GM18873 (cell line): Measurements from ENCODE around the gene CLPSL2.
"Not testable (repeated sequence)": the region's sequence is repeated elsewhere in the genome, so short reads cannot be mapped to it uniquely, and the experiment has no call there.

Source experiments
- ATAC-seq: cut with Tn5 transposase; IDR thresholded peaks from one replicate; pipeline ENCODE4 v1.9.1; 2021; ENCODE audit warnings: mild to moderate bottlenecking, moderate library complexity, moderate number of reproducible peaks; ENCODE audit not compliant: unreplicated experiment, low FRiP score

Gene CLPSL2

GRCh38 chr6:35776364-35777215, at the start of gene CLPSL2:
Gene CLPSL2, plus strand, starts transcription at chr6:35776598. Its CDS starts 21 bp downstream, at chr6:35776619.
- ATAC-seq: no peak

- ATAC-seq: peak; percentile 2
Measured at GRCh38 chr6:35727231-35727934, 49.0 kb upstream of the CLPSL2 start.

GRCh38 chr6:35727935-35728682, 48.3 kb upstream of the CLPSL2 start:
- ATAC-seq: peak; percentile 30

- ATAC-seq: no peak
Measured at GRCh38 chr6:35728683-35729678, 47.4 kb upstream of the CLPSL2 start.

- ATAC-seq: no peak
Measured at GRCh38 chr6:35729722-35730121, 46.7 kb upstream of the CLPSL2 start.

- no peak for ATAC-seq
Measured at GRCh38 chr6:35730745-35731413, 45.5 kb upstream of the CLPSL2 start.

GRCh38 chr6:35731414-35731735, 45.0 kb upstream of the CLPSL2 start:
- peak; percentile 39 for ATAC-seq

GRCh38 chr6:35731736-35732532, 44.5 kb upstream of the CLPSL2 start:
- peak; percentile 35 for ATAC-seq

- ATAC-seq: no peak
Measured at GRCh38 chr6:35733633-35734032, 42.8 kb upstream of the CLPSL2 start.

GRCh38 chr6:35734319-35734718, 42.1 kb upstream of the CLPSL2 start:
- ATAC-seq: not testable (repeated sequence)

- ATAC-seq: no peak
Measured at GRCh38 chr6:35735452-35735851, 40.9 kb upstream of the CLPSL2 start.

- no peak for ATAC-seq
Measured at GRCh38 chr6:35736253-35736894, 40.0 kb upstream of the CLPSL2 start.

GRCh38 chr6:35736982-35737412, 39.4 kb upstream of the CLPSL2 start, which contains the start of gene ARMC12:
Gene ARMC12, plus strand, starts transcription at chr6:35737032. Its CDS starts 77 bp downstream, at chr6:35737109.
- ATAC-seq: no peak

GRCh38 chr6:35737413-35738211, 38.8 kb upstream of the CLPSL2 start:
- no peak for ATAC-seq

GRCh38 chr6:35739645-35740524, 36.5 kb upstream of the CLPSL2 start:
- ATAC-seq: no peak

GRCh38 chr6:35742842-35743241, 33.6 kb upstream of the CLPSL2 start:
- no peak for ATAC-seq
